Gastroesophageal sphincter (tissue), 4 donors: ENCODE data around the gene BFSP1. TPM values are rescaled to one million over a fixed set of nuclear protein-coding genes. Genes with fewer than 3 reads are reported as not detected.

Source experiments
- ATAC-seq: fragments of 150-250 bp; one replicate; pipeline ENCODE4 v1.9.1; 2016; ENCODE audit warnings: mild to moderate bottlenecking, moderate library complexity
- H3K27ac ChIP-seq, 4 donors: fragments of 200-600 bp; sonication (generic) in 3 of 4; 1 replicate in 3 of 4; 2 replicates in 1 of 4; pipeline ENCODE4 v1.5.1; 2016 to 2019
- H3K27me3 ChIP-seq: fragments of 200-600 bp; sonication (generic); one replicate; pipeline ENCODE4 v1.5.1; 2019
- H3K36me3 ChIP-seq, 2 donors: fragments of 200-600 bp; sonication (generic); one replicate each; pipeline ENCODE4 v1.5.1; 2019; ENCODE audit warnings: control low read depth in 1 of 2
- H3K4me1 ChIP-seq, 3 donors: fragments of 200-600 bp; sonication (generic); 1 replicate in 2 of 3; 2 replicates in 1 of 3; pipeline ENCODE4 v1.5.1; 2016 to 2019; ENCODE audit warnings: control low read depth in 2 of 3
- H3K4me3 ChIP-seq, 2 donors: fragments of 200-600 bp; sonication (generic); one replicate each; pipeline ENCODE4 v1.5.1; 2019; ENCODE audit warnings: mild to moderate bottlenecking in 1 of 2, moderate library complexity in 1 of 2
- H3K9me3 ChIP-seq, 3 donors: fragments of 200-600 bp; sonication (generic); one replicate each; pipeline ENCODE4 v1.5.1; 2017 to 2019; ENCODE audit warnings: control low read depth in 2 of 3
- CTCF ChIP-seq, 4 experiments: fragments of 200-600 bp in 2 of 4; fragments of 450-650 bp in 2 of 4; sonication (generic) in 1 of 4; IDR thresholded peaks; one replicate each; pipeline ENCODE4 v1.5.1; 2017 to 2019; ENCODE audit warnings: antibody characterized with exemption in 4 of 4, mild to moderate bottlenecking in 2 of 4, moderate library complexity in 2 of 4
- EP300 ChIP-seq: sonication (generic); formaldehyde crosslinking; IDR thresholded peaks from one replicate; pipeline ENCODE4 v1.6.1; 2017; ENCODE audit warnings: antibody characterized with exemption, mild to moderate bottlenecking
- POLR2A ChIP-seq, 2 donors: fragments of 450-650 bp; IDR thresholded peaks; one replicate each; pipeline ENCODE4 v1.6.1; 2017; ENCODE audit warnings: antibody characterized with exemption in 2 of 2, mild to moderate bottlenecking in 2 of 2, moderate library complexity in 1 of 2
- POLR2AphosphoS5 ChIP-seq: sonication (generic); formaldehyde crosslinking; IDR thresholded peaks from one replicate; pipeline ENCODE4 v1.6.1; 2017; ENCODE audit warnings: antibody characterized with exemption
- WGBS, 2 donors: methylation state at CpG; one replicate each; pipeline ENCODE4 v1.1.5; 2018; ENCODE audit warnings: low coverage in 1 of 2; 5-methylcytosine and 5-hydroxymethylcytosine counted together
- total RNA-seq, 4 donors: library from RNA; depleted of rRNA; stranded (reverse); fragments of >200 nt; gene quantifications; one replicate each; pipeline ENCODE4 v1.1.0, GENCODE V29; 2016

Gene BFSP1
- total RNA-seq, 4 donors from 2014 or later: 2.0 to 5.9 (median 5.0) TPM

- H3K9me3 ChIP-seq: no peaks in the 10 kb centered on the region
- H3K27ac ChIP-seq: no peak overlapping the region
- no peaks in the 10 kb centered on the region for H3K36me3 ChIP-seq
- peaks cover 0 to 15% (median 3%) of the 10 kb centered on the region in 3 donors for H3K4me1 ChIP-seq
- TF ChIP-seq EP300: no peak
- WGBS, 2 donors: 32 to 34% methylated on average over 12 to 16 of the region's 23 CpGs
- H3K27me3 ChIP-seq: no peaks in the 10 kb centered on the region
- ATAC-seq: peak; percentile 57
- H3K4me3 ChIP-seq: peak overlapping the region in 1 of 2 donors; percentile 56
These were observed 26.9 kb downstream of the BFSP1 start for GRCh38 chr20:17504066-17504897.

GRCh38 chr20:17503301-17504065 lies 27.7 kb downstream of the BFSP1 start:
- H3K36me3 ChIP-seq: no peaks in the 10 kb centered on the region
- peaks cover 0 to 16% (median 3%) of the 10 kb centered on the region in 3 donors for H3K4me1 ChIP-seq
- ATAC-seq: no peak
- H3K4me3 ChIP-seq: no peak overlapping the region
- 88 to 100% methylated on average over 1 to 2 of the region's 6 CpGs for WGBS, 2 donors
- H3K9me3 ChIP-seq: no peaks in the 10 kb centered on the region
- TF ChIP-seq POLR2A (IDR thresholded peaks at IDR 0.05) (no peak), POLR2AphosphoS5 (no peak), EP300 (no peak)
- H3K27me3 ChIP-seq: no peaks in the 10 kb centered on the region
- no peak overlapping the region for H3K27ac ChIP-seq

GRCh38 chr20:17502105-17502504 lies 29.1 kb downstream of the BFSP1 start:
- no peak for ATAC-seq
- Histone ChIP-seq H3K27ac (no peak overlapping the region), H3K27me3 (no peaks in the 10 kb centered on the region), H3K9me3 (no peaks in the 10 kb centered on the region), H3K4me3 (no peak overlapping the region), H3K4me1 (peaks cover 0 to 26% (median 3%) of the 10 kb centered on the region in 3 donors), H3K36me3 (no peaks in the 10 kb centered on the region)
- 86 to 88% methylated on average over 1 to 3 of the region's 4 CpGs for WGBS, 2 donors
- TF ChIP-seq POLR2AphosphoS5: no peak
- no peak for TF ChIP-seq POLR2A (IDR thresholded peaks at IDR 0.05)
- TF ChIP-seq CTCF (IDR thresholded peaks at IDR 0.05): no peak
- TF ChIP-seq EP300: no peak

GRCh38 chr20:17501701-17502100 lies 29.5 kb downstream of the BFSP1 start:
- ATAC-seq: no peak
- no peaks in the 10 kb centered on the region for H3K9me3 ChIP-seq
- H3K4me1 ChIP-seq: peaks cover 0 to 26% (median 3%) of the 10 kb centered on the region in 3 donors
- WGBS, 2 donors: 78 to 92% methylated on average over 6 to 9 of the region's 9 CpGs
- no peaks in the 10 kb centered on the region for H3K27me3 ChIP-seq
- H3K27ac ChIP-seq: no peak overlapping the region
- TF ChIP-seq EP300: no peak
- no peak for TF ChIP-seq POLR2A (IDR thresholded peaks at IDR 0.05)
- TF ChIP-seq CTCF (IDR thresholded peaks at IDR 0.05): no peak
- no peak for TF ChIP-seq POLR2AphosphoS5
- no peaks in the 10 kb centered on the region for H3K36me3 ChIP-seq
- no peak overlapping the region for H3K4me3 ChIP-seq

GRCh38 chr20:17500826-17501225 lies 30.4 kb downstream of the BFSP1 start:
- no peak for ATAC-seq
- Histone ChIP-seq H3K36me3 (no peaks in the 10 kb centered on the region), H3K9me3 (no peaks in the 10 kb centered on the region), H3K4me3 (no peak overlapping the region), H3K4me1 (peaks cover 0 to 26% (median 3%) of the 10 kb centered on the region in 3 donors), H3K27ac (no peak overlapping the region), H3K27me3 (no peaks in the 10 kb centered on the region)
- 82 to 89% methylated on average over 5 to 7 of the region's 7 CpGs for WGBS, 2 donors
- TF ChIP-seq POLR2AphosphoS5 (no peak), POLR2A (IDR thresholded peaks at IDR 0.05) (no peak), CTCF (IDR thresholded peaks at IDR 0.05) (no peak), EP300 (no peak)
